Measurements from ENCODE around the gene IFNA8.

DNA sequence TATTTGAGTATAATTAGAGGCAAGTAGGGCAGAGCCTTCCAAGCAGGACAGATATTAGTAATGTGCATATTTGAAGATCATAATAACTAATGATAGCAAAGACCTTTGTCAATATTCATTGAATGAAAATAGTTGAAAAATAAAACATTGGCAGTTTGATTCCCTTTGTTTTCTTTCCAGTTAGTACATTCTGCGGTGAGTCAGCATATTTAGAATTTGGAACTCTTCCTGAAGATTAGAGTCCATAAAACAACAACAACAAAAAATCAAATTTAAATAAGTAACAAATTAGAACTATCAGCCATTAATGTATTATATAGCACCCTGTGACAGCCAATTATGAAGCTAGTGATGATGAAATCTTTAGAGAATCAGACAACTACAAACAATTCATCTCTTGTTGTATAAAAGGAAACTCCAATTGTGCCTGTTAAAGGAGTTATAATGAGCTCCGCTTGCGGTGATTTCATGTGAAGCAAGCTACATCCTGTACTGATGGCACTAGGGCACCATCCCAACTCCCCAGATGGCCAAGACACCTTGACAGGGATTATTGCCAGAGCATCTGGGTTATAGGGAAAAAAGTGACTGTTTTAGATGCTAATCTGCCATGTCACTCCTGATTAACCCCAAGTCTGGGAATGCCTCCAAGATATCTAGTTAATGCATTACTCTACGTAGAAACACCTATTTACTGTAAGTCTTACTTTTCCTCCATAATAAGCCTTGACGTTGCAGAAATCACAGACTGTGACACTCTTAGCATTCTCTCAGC is 6.8 kb downstream of the IFNA8 start:
- TF ChIP-seq, protein P1, sequence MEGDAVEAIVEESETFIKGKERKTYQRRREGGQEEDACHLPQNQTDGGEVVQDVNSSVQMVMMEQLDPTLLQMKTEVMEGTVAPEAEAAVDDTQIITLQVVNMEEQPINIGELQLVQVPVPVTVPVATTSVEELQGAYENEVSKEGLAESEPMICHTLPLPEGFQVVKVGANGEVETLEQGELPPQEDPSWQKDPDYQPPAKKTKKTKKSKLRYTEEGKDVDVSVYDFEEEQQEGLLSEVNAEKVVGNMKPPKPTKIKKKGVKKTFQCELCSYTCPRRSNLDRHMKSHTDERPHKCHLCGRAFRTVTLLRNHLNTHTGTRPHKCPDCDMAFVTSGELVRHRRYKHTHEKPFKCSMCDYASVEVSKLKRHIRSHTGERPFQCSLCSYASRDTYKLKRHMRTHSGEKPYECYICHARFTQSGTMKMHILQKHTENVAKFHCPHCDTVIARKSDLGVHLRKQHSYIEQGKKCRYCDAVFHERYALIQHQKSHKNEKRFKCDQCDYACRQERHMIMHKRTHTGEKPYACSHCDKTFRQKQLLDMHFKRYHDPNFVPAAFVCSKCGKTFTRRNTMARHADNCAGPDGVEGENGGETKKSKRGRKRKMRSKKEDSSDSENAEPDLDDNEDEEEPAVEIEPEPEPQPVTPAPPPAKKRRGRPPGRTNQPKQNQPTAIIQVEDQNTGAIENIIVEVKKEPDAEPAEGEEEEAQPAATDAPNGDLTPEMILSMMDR (IDR thresholded peaks at IDR 0.05; ENCODE audit: control extremely low read depth in 1 of 3, insufficient read depth in 1 of 3, low read depth in 1 of 3, low read length in 3 of 3) = no peak
- TF ChIP-seq YY1 (IDR thresholded peaks at IDR 0.05; ENCODE audit: low read depth, low read length) (no peak), TAF1 (IDR thresholded peaks at IDR 0.05; ENCODE audit: low read depth, low read length) (no peak), KDM1A (IDR thresholded peaks at IDR 0.05; ENCODE audit: borderline replicate concordance, low read length) (no peak), POLR2A (IDR thresholded peaks at IDR 0.05; ENCODE audit: control extremely low read depth in 1 of 2, low read depth in 2 of 2, low read length in 2 of 2) (no peak), PHF8 (conservative IDR thresholded peaks at IDR 0.05; ENCODE audit: low read depth, low read length) (no peak)
- TF ChIP-seq, protein P2, sequence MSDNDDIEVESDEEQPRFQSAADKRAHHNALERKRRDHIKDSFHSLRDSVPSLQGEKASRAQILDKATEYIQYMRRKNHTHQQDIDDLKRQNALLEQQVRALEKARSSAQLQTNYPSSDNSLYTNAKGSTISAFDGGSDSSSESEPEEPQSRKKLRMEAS (IDR thresholded peaks at IDR 0.05) = no peak

Measured in H1 (cell line).